ENCODE results near the gene HDAC9.

Gene HDAC9

DNA sequence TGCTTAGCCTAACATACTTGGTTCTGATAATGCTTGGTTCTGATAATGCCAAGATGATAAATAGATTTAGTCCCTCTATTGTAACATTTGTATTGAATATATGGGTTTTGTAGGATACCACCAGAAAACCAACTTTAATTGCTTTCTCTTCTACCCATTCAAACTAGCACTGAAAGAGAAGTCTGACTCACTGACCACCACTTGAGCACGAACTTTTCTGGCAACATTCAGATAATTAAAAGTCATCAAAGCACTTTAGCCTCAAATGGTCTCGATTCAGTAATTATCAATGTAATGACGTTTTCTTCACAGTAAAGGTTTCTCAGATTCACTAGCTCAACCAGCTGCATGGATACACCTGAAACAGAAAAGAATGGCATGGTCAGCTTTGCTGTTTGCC, 63.0 kb downstream of the HDAC9 start:
- DNase-seq (ENCODE audit: low spot score): no peak

DNA sequence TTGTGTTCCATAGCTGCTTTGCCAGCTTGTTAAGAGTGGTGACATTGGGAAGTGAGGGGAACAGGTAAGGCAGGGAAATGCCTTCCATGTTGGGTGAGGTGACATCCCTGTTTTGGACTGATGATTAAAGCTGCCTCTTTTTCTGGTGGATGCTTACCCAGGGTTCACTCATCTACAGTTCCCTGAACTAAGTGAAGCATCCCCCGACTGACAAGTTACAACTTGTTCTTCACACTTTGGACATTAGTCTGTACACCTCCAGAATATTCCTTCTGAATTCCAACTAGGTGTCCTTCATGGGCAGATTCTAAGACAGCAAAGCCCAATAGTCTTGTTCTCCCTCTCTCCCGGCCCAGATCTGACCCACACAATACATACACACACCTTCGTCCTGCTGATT, 63.4 kb downstream of the HDAC9 start:
- DNase-seq (ENCODE audit: low spot score): no peak

DNA sequence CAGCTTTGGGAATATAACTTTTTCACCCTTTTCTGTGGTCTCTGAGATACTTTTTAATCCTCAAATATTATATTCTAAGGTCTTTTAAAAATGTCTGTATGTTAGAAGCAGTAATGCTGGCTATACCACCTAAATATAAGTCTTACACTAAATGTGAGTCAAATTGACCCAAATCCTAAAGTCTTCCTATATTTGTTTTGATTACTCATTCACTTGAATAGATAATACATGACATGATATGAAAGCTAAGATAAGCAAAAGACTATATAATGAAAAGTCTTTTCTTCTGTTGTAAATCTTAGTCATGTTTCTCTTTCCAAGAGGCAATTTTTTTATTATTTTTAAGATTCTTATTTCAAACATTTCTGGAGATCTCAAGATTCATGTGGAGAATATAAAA, 64.2 kb downstream of the HDAC9 start:
- DNase-seq (ENCODE audit: low spot score): no peak

DNA sequence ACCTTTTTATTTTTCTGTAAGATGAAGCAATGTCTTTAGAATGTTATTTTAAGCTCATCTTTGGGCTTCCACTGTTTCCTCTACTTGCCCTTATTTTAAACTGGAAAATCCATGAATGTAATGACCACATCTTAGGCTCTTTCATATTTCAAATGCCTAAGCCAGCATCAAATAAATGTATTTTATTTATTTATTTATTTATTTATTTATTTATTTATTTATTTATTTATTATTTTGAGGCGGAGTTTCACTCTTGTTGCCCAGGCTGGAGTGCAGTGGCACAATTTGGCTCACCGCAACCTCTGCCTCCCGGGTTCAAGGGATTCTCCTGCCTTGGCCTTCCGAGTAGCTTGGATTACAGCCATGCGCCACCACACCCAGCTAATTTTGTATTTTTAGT, 69.2 kb downstream of the HDAC9 start:
- no peak for DNase-seq (ENCODE audit: low spot score)

DNA sequence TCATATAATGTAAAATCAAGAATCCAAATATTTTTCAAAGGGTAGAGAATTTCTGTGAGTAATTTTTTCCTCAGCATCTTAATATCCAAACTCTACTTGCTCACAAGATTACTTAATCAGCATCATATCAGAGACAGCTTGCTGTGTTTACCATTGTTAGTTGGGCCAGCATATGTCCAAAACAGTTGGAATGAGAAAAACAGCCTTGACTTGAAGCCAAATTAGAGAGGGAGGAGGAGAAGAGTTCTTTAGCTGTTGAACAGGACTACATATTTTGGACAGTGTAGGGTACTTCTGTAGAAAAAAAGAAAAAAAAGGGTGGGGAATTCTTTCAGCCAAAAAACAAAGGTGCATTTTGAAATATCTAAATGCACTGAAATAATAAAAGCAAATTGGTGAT, 69.8 kb downstream of the HDAC9 start:
- DNase-seq (ENCODE audit: low spot score): no peak

DNA sequence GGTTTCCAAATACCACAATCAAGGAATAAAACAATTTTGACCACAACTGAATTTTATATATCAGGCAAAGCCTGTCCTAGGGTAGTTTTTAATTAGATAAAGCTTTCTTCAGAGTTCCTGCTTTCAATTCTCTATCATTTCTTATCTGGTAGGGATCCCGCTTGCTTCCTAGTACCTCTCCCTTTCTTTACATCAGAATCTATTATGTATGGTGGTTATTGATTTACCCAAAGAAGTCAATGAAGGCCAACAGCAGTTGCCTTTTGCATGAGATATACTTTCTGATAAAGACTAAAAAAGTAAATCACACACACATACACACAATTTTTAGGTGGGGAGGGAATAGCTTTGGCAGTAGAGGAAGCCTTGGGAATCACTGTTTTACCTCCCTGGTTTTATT, 70.7 kb downstream of the HDAC9 start:
- DNase-seq (ENCODE audit: low spot score): no peak

DNA sequence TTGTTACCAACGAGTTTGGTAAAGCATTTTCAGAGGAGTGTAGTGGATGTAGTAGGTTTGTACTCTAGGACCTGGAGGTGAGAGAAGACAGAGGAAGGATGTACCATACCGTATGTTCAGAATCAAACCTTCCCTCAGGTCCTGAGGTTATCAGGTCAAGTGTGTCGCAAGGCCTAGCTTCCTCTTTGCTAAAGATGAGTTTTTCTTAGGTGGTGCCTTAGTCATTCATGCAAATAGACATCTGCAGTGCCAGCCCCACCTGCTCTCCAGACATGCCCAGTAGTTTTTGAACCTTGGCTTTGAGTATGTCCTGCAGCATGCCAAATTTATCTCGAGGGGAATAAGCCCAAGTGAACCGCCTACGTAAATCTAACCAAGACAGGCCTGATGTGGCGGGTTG, 71.3 kb downstream of the HDAC9 start:
- no peak for DNase-seq (ENCODE audit: low spot score)

DNA sequence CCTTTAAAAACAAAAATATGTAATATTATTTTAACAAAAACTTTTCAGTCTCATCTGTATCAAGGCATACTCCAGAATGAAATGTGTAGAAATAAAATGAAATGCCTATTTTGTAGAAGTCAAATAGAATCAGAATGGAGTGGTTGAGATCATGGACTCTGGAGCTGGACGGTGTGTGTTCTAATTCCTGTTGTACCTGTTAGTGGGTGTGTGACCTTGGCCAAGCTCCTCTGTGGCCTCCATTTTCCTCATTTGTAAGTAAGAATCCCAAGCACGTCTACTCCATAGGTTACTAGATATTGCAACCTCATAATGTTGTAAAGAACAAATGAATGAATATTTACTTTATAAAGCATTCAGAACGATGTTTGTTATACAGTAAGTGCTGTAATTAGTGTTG, 74.9 kb downstream of the HDAC9 start:
- DNase-seq (ENCODE audit: low spot score): no peak

DNA sequence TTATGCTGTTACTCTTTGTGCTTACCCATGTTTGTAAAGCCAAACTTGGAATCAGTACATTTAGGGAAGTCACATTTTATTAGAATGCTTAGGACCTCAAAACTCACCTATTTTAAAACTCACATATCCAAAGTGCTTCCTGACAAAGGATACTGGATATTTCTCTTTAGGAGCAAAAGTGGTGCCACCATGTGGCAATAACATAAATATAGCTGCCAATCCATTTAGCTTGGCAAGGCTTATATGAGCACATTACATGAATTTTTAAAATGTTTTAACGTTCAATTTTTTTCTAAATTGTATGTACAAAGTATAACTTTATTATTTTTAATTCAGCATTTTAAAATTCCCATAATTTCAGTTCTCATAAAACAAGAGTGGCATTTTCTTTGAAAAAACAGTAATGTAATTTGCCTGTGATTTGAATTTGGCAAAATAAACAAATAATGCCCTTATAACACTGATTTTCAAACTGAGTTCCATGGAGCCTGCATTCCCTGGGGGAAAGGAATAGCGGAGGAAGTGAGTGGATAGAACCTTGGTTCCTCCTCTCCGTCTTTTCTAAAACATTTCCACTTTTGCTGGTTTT, 75.4 kb downstream of the HDAC9 start:
- peak; percentile 24 for DNase-seq (ENCODE audit: low spot score)

DNA sequence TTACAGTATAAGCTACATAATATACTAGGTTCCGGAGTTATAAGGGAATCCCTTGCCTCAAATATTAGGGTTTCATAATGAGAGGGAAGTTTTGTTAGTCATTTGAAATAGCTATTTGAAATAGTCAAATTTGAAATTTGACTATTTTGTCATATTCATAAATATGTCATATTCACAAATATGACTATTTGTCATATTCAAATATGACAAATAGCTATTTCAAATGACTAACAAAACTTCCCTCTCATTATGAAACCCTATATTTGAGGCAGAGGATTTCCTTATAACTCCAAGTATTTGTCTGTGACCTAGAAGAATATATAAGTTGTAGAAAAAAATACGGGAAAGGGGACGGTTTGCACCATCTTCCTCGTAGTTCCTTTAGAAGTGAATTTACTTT, 76.6 kb downstream of the HDAC9 start:
- no peak for DNase-seq (ENCODE audit: low spot score)

DNA sequence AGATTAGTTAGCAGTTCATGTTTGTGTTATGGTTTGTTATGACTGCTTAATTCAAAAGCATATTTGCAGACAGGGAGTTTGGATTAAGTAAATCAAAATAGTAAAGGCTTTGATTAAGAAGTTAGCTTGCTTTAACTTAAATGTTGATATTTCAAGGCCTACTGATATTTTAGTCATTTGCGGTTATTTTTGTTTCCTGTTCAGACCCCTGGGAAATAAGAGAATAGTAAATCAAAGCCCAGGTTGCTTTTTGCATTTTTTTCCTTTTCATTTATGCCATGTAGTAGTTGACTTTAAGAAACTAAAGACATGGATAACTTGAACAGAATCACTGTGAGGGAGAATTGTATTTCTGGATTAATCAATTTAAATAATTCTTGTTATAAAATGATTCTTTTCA, 77.3 kb downstream of the HDAC9 start:
- DNase-seq (ENCODE audit: low spot score): no peak

DNA sequence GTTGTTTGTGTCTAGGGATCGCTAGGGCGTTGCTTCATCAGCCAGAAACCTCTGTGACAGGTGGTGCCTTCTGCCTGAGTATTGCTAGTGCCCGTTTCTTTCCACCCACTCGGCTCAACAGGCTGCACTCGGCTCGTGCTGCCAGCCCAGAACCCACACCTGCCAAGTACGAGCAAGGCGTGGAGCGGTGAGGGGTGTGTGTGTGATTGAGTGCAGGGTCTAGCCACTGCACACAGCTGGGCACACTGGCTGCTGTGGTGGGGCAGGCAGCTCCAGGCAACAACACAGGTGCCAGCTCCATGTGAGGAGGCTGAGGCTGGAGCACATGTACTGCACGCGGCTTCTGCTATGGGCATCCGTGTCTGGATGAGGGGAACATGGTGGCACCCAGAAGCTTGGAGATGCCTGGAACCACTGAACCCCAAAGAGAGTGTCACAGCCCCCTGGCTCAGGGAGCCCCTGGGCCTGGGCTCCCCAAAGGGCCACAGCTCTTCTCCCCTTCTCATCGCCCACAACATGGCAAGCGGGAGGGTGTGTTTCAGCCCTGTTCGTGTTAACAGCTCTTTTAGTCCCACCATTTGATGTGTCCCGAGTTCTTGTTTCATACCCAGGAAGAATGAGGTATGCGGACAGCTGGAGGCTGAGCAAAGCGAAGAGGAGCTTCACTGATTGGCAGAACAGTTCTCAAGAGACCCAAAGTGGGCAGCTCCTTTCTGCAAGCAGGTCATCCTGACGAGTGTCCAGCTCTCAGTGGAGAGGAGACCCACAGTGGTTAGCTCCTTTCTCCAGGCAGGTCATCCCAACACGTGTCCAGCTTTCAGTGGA, 78.1 kb downstream of the HDAC9 start:
- no peak for DNase-seq (ENCODE audit: low spot score)

DNA sequence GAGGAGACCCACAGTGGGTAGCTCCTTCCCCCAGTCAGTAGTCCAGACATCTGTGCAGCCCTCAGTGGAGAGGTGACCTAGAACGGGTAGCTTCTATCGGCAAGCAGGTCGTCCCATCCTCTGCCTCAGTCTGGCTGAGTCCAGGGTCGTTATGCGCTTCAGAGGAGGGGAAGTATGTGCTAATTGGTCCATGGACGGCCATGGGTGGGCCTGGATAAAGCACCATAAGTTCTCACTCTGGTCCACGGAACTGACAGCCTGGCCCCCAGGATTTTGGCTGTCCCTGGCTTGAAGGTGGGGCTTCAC, 78.6 kb downstream of the HDAC9 start:
- DNase-seq (ENCODE audit: low spot score): no peak

DNA sequence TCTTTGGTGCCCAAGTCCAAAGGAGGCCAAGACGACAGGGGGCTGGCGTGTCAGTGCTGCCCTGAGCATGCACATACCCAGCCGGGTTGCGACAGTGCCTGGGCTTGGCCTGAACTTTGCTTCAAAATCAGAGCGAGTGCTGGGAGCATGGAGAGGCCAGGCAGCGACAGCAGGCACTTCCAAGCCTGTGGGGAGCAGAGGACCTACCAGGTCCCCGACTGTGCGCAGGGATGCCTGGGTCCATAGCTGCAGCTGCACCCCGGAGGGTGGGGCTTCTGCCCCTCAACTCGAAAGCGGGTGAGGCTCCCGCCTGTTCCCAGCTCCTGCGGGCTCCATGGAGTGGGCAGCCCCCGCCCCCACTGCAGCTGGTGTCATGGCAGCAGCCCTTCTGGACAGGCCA, 79.1 kb downstream of the HDAC9 start:
- no peak for DNase-seq (ENCODE audit: low spot score)

DNA sequence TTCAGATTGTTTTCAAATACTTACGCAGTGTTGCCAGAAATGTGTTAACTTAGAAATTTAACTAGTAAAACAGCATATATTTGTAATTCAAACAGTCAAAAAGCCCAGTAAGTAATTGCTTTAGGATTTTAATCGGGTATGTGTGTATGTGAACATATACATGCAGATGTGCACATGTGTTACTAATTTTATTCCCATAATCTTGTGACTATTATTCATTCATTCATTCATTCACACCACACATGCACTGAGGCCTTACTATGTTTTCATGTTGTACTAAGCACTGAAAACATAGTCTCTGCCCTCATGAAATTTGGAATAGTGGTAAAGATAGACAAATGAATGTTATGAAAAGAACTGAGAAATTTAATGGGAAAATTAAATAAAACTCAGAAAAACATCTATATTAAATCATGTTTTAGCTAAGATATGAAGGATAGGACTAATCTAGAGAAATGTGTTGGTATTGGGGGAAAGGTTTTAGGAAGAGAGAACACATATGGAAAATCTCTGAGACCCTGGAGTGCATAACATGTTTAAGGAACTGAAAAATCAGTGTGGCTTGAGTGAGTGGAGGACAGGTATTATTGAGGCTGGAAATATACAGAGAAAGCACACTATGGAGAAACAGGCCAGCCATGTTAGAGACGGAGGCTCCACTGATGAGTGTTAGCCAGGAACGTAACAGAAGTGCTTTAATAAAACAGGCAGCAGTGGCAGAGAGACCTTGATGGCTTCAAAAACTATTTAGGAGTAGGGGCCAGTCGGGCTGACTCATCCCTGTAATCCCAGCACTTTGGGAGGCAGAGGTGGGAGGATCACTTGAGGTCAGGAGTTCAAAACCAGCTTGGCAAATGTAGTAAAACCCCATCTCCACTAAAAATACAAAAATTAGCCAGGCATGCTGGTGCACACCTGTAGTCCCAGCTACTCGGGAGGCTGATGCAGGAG, 80.3 kb downstream of the HDAC9 start:
- no peak for DNase-seq (ENCODE audit: low spot score)

DNA sequence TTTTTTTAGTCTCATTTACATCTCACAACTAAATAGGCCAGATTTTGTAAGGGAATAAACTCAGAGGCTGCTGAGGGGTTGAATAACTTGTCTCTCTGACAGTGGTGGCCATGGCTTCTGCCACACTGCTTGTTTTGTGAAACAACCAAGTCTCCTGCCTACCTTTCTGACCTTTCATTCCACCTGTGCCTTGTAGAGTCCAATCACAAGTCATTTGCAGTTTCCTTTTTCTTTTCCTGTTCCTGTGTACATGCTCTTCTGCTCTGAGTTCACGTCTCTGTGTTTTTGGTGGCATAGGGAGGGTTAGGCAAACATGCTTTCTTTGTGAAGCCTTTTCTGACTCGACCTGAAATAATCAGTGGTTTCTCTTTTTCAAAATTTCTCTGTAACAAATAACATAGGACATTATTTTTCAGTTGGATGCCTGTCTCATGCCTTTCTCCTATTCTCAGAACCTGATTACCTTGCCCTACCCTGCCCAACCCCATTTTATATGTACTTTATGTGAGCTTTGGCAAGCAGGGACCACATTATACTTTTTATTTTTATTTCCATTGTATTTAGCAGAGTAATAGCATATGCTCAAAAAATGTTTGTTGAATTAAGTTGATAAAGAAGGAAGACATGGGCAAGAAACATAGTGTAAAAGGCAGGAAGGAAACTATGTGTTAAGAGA, 81.7 kb downstream of the HDAC9 start:
- no peak for DNase-seq (ENCODE audit: low spot score)

DNA sequence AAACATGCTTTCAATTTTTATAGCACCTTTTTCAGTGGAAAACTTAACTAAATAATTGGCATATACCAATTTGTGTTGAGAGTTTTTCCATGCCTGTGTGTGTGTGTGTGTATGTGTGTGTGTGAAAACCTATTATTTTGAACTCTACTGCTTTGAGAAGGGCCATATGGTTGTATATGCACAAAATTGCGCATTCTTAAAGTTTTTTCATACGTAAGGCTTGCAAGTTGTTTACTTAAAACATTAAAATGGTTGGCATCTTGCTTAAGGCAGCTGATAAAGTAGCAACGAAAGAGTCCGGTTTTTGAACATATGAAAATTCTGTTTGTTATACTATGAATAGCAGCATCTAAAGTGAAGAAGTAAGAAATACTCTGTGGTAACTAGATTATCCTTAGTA, 84.1 kb downstream of the HDAC9 start:
- DNase-seq (ENCODE audit: low spot score): no peak

DNA sequence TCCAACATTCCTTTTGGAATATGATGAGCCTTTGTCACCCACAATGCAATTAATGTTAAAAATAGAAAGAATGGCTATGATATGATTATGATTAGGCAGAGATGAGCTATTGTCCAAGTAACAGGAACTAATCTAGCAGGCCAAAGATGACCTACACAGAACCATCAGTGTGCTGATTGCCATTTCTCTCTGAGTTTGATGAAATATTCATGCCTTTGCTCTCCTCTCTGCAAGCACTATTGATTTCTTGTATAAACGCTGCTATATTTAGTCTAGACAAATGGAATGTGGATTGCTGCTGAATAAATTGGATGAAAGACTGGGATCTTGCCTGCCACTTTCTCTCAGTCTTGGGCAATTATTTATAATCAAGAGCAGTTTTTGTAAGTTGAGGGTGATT, 85.4 kb downstream of the HDAC9 start:
- DNase-seq (ENCODE audit: low spot score): no peak

DNA sequence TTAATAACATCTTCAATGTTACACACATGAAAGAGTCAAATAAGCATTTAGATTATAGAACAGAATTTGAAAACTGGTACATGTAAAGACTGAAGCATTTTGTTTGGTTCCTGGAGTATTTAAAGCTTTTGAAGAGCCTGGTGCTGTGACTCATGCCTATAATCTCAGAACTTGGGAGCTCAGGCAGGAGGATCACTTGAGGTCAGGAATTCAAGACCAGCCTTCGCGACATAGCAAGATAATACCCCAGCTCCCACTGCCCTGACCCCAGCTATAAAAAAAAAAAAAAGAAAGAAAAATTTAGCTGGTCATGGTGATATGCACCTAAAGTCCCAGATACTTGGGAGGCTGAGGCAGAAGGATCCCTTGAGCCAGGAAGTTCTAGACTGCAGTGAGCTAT, 87.8 kb downstream of the HDAC9 start:
- no peak for DNase-seq (ENCODE audit: low spot score)

DNA sequence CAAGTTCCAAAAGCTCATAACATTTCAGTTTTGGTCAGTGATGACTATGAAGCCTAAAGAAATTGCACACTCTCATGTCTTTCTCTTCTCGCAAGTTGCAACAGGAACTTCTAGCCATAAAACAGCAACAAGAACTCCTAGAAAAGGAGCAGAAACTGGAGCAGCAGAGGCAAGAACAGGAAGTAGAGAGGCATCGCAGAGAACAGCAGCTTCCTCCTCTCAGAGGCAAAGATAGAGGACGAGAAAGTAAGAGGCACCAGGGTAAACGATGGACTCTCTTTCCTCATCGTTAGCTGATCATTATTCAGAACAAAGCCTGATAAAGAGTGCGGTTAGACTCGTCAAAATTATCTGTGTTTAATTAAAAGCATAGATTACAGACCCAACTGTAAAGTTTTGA, 94.7 kb downstream of the HDAC9 start:
- DNase-seq (ENCODE audit: low spot score): no peak

DNA sequence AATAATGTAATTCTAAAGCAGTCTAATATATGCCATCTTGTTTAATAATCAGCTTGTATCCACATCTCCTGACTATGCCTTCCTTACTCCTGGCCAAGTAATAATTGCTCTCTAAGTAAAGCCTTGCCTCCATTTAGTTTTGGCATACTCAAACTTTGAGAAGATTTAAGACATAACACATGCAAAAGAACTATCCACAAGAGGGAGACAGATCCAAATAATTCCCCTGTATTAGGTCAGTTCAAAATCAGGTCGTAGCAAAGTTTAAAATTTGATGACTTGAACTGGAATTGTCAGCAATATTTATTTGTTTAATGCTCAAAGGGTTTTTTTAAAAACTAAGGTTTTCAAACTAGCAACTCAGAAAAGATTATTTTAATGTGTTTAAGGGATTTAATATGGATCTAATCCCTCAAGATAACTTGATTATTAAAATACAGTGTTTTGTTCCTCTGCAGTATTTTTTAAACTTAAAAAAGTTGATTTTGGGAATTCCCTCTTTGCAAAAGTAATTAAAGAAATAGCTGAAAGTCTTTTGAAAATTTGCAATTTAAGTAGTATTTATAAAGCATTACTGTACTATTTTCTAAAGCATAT, 95.3 kb downstream of the HDAC9 start:
- DNase-seq (ENCODE audit: low spot score): peak; percentile 34

DNA sequence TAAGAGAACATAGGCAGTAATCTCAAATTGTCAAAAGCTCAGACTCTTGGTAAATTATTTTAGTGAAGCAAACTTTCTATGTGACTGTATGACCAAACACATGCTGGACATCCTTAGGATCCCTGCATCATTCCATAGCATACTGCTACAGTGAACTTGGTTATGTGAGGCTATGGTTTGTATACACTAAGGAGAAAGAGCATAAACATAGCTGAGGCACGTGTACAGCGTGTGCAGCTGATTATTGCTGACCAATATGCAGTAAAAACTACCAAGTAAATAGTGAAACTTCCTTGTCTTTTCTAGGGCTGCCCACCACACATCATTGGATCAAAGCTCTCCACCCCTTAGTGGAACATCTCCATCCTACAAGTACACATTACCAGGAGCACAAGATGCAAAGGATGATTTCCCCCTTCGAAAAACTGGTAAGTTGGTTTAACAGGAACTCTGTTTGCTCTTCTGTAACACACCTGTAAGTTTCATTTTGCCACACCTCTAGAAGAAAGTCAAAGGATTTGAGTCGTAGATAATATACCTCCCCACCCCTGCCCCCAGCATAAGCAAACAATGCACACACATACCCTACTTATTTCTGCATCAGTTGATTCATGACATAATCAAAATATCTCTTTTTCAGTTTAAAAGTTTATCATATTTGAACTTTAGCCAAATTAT, 98.2 kb downstream of the HDAC9 start:
- DNase-seq (ENCODE audit: low spot score): no peak

Data from AG08396 (cell line).